Left renal cortex interstitium (tissue), 4 donors: ENCODE measurements around the gene GRAMD4. TPM values are rescaled to one million over a fixed set of nuclear protein-coding genes. Genes with fewer than 3 reads are reported as not detected.

ENCODE experiments used
- DNase-seq, 4 donors: peaks; one replicate each; pipeline ENCODE4 v3.0.0-alpha.2; 2013; ENCODE audit warnings: low read depth in 4 of 4, low spot score in 2 of 4, missing footprints in 1 of 4
- polyA plus RNA-seq, 4 donors: library from polyadenylated mRNA; unstranded; fragments of 120-200 nt; gene quantifications; one replicate each; pipeline ENCODE4 v1.2.1, GENCODE V29; 2013; ENCODE audit not compliant: insufficient read length in 4 of 4

GRAMD4 gene
- polyA plus RNA-seq, 4 donors, result 18.5 to 25.1 (median 22.0) TPM

- DNase-seq, result no peak
Observed at GRCh38 chr22:46665151-46665695, 45.0 kb downstream of the GRAMD4 start.

DNA sequence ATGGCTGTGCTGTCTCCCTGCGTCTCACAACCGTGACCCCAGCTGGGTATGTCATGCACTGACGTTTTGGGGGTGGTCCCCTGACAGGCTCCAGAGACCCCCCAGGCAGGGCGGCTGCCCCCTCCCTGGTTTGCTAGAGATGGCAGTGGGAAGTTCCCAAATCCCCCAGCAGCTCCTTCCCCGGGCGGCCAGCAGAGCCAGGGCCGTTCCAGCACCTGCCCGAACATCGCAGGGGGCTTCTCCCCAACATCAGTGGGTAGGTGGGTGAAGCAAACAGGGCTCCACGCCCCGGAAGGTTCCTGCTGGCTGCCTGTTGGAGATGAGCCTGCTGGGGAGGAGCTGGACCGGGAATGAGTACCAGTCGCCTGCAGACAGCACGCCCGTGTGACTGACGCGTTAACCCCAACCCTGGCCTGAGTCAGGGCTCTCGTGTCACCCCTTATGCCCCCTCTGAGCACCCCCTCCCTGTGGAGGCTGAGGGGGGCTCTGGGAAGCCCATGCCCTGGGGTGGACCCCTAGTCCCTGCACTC, 45.6 kb downstream of the GRAMD4 start:
- no peak for DNase-seq

- no peak for DNase-seq
Observed at GRCh38 chr22:46666577-46667244, 46.5 kb downstream of the GRAMD4 start.

DNA sequence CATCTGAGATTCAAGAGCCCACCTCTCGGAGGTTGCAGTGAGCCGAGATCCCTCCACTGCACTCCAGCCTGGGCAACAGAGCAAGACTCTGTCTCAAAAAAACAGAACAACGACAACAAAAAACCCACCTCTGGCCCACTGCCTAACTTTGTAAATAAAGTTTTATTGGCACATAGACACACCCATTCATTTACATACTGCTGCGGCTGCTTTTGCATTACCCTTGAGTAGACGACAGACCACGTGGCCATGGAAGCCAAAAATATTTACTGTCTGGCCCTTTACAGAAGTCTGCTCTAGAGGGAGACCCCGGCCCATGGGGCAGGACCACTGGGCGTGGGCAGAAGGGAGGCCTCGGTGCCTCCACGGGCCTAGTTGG, 47.0 kb downstream of the GRAMD4 start:
- DNase-seq, result no peak

- DNase-seq, result no peak
Observed at GRCh38 chr22:46668116-46668515, 47.9 kb downstream of the GRAMD4 start.

DNA sequence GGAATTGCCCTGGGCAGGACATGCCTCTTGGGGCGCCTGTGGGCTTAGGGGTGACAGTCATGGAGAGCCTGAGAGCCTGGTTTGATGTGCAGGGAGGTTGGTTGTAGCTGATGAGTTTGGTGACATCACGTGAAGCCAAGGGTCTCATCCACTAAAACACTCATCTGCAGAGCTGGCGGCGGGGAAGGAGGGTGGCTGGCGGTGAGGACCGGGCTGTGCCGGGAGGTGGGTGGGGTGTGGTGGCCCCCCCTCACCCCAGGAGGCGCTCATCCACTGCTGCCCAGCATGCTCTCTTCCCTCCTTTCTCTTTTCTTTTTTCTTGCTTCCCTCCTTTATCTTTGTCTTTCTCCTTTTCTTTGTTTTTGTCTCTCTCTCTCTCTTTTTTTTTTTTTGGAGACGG, 49.0 kb downstream of the GRAMD4 start:
- DNase-seq, result no peak

GRCh38 chr22:46671824-46672432, 51.7 kb downstream of the GRAMD4 start:
- DNase-seq, result no peak

GRCh38 chr22:46672731-46673130, 52.5 kb downstream of the GRAMD4 start:
- DNase-seq, result no peak

GRCh38 chr22:46673205-46673604, 53.0 kb downstream of the GRAMD4 start:
- DNase-seq, result no peak

GRCh38 chr22:46673662-46674236, 53.6 kb downstream of the GRAMD4 start:
- no peak for DNase-seq

- DNase-seq, result no peak
Observed at GRCh38 chr22:46674367-46674781, 54.2 kb downstream of the GRAMD4 start.

GRCh38 chr22:46674906-46675305, 54.7 kb downstream of the GRAMD4 start:
- DNase-seq, result no peak

DNA sequence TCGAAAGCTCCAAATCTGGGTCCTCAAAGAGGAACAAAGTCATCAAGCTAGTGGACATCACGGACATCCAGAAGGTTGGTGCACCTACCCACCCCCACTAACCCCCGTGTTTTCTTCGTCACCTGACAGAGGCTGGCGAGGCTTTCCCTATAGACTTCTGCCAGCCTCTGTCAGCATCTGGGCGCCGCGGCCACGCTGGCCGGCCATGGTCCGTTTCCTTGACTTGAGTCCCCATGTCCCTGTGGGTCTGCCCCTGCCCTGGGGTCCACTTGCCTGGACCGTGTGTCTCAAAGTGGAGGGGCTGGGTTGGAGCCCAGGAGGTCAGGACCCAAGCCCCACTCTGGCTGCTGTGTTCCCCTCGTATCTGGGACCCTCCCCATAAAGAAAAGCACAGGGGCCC, 55.3 kb downstream of the GRAMD4 start:
- no peak for DNase-seq

- no peak for DNase-seq
Observed at GRCh38 chr22:46675938-46676337, 55.8 kb downstream of the GRAMD4 start.

DNA sequence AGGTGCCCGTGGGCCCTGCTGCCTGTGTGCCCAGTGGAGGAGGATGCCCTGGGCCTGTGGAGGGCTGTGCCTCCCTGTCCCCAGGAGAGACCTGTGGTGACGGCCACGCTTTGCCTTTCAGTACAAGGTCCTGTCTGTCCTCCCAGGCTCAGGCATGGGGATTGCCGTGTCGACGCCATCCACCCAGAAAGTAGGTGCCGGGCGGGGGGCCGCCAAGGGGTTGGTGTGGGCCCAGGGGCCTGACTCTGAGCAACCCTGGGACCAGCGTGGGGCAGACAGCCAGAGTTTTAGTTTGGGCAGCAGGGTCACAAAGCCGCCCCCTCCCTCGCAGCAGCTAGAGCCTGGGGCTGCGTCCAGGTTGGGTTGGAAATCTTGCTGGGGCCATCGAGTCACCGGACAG, 56.3 kb downstream of the GRAMD4 start:
- no peak for DNase-seq

DNA sequence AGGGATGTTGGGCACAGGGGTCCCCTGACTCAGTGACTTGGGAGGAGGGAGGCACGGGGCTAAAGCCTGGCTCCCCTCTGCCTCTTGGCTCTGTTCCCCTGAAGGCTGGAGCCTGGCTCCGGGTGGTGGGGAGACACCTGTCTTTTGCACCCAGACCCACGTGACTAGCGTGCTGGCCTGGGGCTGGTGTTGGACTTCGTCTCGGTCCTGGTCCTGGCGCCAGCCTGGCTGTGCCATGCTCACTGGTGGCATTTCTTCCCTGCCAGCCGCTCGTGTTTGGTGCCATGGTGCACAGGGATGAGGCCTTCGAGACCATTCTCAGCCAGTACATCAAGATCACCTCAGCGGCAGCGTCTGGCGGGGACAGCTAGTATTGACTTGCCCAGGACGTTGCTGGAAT, 56.7 kb downstream of the GRAMD4 start:
- DNase-seq, result no peak

DNA sequence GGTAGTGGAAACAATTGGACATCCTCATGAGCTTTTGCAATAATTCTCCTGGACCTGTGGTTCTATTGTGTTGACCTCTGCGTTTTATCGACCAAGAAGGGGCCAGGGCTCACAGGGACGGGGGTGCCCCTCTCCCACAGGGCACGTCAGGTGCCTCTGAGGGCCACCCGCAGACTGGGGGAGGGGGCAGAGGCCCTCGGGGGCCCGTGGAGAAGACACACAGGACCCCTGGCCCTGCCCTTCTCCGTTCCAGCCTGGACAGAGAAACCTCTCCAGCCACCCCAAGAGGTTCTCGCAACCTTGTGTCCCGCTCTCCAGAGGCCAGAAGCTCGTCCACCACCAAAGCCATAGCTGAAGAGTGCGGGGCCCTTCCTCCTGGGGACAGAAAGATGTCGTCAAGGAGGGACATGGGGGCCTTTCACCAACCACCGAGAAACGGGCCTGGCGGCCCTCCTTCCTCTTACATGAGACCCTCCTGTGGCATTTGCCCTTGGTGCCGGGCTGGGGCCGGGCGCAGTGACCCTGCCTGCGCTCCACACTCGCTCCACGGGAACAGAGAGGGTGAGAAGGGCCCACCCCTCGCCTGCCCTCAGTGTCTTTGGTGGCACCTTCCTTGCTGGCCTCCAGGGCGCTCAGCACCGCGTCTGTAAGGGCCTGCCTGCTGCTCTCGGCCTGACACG, 57.3 kb downstream of the GRAMD4 start:
- DNase-seq, result no peak

- no peak for DNase-seq
Observed at GRCh38 chr22:46678003-46678657, 57.9 kb downstream of the GRAMD4 start.

DNA sequence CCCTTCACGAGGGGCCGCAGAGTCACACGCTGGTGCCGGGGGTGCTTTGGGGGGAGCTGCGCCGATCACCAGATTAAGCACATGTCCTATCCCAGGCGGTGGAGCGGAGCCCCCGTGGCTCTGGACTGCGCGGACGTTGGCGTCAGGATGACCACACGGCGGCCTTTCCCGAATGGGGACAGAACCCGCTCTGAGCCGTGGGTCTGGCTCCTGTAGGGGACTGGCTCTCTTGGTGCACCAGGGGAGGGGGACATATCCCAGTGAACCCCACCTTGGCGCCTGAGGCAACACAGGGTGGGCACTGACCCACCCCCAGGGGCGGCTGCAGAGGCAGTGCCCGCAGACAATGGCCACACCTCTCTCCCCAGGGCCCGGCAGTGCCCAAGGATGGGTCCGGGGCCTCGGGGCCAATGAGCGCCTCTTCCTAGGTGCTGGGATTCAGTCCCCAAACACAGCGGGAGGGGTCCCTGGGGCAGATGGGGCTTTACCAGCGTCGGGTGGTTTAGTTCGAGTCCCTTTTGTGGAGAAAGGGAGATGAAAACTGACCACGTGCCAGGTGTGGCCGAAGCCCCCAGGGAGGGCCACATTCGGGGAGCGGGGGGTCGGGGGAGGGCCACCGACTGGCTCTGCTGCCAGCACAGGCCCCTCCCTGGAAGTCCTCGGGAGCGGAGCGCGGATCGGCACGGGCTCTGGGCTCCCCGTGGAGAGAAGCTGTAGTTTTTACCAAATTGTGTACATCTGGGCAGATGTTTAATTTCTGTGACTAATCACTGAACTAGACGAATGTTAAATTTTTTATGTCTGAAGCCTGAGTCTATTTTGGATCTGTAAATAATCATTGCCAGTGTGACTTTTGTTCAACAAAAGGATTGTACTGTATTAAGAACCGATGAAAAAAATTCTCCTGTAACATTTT, 58.9 kb downstream of the GRAMD4 start:
- no peak for DNase-seq
